GM18951 (cell line): ENCODE results near the gene ENKUR.
A peak's percentile ranks its signal among the peaks of the same experiment; 100 is the strongest.
"Not testable (repeated sequence)": the region's sequence is repeated elsewhere in the genome, so short reads cannot be mapped to it uniquely, and the experiment has no call there.

Source experiments
- POLR2A ChIP-seq: IDR thresholded peaks from 4 replicates; pipeline ENCODE4 v1.6.1; 2011; ENCODE audit warnings: mild to moderate bottlenecking; ENCODE audit not compliant: insufficient read length, insufficient read depth; ENCODE audit errors: extremely low read depth
- in situ Hi-C: fragments of 300-500 bp; cut with MboI; formaldehyde crosslinking; loops from one replicate; pipeline ENCODE4 v1.12.0; 2022; ENCODE audit warnings: low sequenced_read_pairs, mixed read lengths, inconsistent platforms; ENCODE audit not compliant: unreplicated experiment

ENKUR gene

DNA sequence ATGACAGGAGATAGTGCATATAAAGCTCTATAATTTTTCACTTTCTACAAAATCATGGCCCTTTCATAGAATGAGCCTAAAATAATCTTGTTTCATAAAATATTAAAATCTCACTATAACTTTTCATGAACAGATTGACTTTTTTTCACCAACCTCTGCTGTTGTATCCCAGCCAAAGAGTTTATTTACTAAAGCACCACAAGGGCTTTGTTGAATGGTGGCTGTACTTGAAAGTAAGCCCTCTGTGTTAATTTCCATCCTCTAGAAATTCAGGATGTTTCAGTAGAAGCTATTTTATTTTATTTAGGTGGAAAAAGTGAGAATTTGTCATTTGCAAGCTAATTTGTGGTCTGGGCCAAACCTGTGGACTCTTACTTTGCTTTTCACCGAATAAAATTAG lies 30.7 kb upstream of the ENKUR start:
- in situ Hi-C loops = no loop called here
- no peak for TF ChIP-seq POLR2A

DNA sequence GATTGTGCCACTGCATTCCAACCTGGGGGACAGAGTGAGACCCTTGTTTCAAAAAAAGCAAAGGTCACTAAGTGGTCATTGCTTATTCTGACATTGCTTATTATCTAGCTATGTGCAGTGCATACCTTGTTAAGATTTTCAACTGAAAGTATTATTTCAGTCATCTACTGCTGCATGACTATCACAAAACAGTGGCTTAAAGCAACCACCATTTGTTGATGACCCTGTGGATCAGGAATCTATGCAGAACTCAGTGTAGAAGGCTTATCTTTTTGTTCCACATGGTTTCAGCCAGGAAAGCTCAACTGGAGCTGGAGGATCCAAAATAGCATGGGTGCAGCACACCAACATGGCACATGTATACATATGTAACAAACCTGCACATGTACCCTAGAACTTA lies 23.6 kb upstream of the ENKUR start:
- in situ Hi-C loops = no loop called here
- no peak for TF ChIP-seq POLR2A

DNA sequence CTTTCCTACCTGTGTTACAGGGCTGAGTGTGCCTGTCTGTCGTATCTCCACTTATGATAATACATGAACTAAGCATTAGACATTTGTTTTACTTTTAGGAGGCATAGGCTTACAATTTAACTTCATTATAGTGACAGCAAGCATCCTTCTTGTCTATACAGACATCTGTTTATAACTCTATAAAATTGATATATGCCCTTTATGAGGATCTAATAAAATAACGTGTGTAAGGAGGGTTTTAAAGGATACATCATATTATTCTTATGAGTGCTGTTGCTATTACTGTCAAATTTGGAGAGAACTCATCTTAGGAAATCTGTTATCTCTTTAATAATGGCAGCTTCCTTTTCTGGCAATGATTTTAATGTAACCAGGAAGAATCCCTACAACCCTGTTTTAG lies 22.4 kb upstream of the ENKUR start:
- no peak for TF ChIP-seq POLR2A
- in situ Hi-C loops = no loop called here

DNA sequence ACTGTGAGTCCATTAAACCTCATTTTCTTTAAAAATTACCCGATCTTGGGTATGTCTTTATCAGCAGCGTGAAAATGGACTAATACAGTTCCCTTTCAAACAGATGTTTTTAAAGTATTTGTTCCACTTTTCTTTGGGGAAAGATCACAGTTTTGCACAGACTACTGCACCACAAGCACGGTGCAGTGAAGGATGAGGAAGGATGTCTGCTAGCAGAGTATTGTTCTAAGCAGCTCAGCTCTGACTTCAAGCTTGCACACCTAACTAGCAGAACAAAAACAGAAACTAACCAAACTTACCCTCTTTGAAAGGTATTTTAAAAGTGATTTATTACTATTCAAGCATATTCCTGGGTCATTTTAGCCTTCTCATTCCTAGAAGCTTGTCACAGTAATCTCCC lies 20.4 kb upstream of the ENKUR start:
- in situ Hi-C loops = no loop called here
- no peak for TF ChIP-seq POLR2A

GRCh38 chr10:25029519-25029918 lies 13.6 kb upstream of the ENKUR start:
- TF ChIP-seq POLR2A = no peak
- in situ Hi-C loops = no loop called here

- TF ChIP-seq POLR2A = no peak
- in situ Hi-C loops = no loop called here
Measured at GRCh38 chr10:25028711-25029110, 12.8 kb upstream of the ENKUR start.

DNA sequence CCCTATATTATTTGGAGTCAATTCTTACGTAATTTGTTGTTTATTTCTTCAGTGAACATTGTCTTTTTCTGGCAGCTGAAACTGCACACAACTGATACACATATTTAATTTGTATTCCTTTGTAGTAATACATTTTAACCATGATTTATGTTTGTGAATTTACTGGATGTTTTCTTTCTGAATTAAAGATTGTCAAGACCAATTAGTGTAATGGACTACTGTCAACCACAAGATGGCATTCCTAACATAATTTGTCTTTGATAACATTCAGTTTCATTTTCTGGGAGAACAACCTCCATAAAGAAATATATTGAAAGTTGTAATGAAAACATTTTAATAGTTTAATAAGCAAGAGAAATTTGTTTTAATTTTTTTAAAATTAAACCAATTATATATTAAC lies 10.5 kb upstream of the ENKUR start:
- in situ Hi-C loops = no loop called here
- TF ChIP-seq POLR2A = no peak

GRCh38 chr10:25024528-25024927 lies 8.6 kb upstream of the ENKUR start:
- no peak for TF ChIP-seq POLR2A
- in situ Hi-C loops = no loop called here

GRCh38 chr10:25023278-25023677 lies 7.3 kb upstream of the ENKUR start:
- in situ Hi-C loops = no loop called here
- no peak for TF ChIP-seq POLR2A

DNA sequence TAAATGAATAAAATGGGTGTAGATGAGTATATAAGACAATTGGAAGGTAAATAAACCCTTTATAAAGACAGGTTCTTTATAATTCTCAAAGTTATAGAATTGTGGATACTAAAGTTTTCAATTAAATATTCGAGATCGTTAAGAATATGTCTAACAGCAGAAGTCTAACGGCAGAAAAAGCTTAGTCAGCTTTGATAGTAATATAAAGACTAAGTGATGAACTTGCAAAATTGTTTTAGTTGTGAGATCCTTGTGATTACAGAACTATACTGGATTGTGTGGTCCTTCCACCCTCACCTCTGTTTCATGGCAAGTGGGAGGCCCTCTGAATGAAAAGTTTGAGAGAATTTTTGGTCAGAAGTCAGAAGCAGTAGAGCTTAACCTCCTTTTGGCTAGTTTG lies 2.7 kb upstream of the ENKUR start:
- TF ChIP-seq POLR2A = no peak
- in situ Hi-C loops = no loop called here

- TF ChIP-seq POLR2A = no peak
- in situ Hi-C loops = no loop called here
Measured at GRCh38 chr10:25017661-25018060, 1.7 kb upstream of the ENKUR start.

GRCh38 chr10:25017154-25017590 lies 1.2 kb upstream of the ENKUR start:
- in situ Hi-C loops = no loop called here
- TF ChIP-seq POLR2A = no peak

DNA sequence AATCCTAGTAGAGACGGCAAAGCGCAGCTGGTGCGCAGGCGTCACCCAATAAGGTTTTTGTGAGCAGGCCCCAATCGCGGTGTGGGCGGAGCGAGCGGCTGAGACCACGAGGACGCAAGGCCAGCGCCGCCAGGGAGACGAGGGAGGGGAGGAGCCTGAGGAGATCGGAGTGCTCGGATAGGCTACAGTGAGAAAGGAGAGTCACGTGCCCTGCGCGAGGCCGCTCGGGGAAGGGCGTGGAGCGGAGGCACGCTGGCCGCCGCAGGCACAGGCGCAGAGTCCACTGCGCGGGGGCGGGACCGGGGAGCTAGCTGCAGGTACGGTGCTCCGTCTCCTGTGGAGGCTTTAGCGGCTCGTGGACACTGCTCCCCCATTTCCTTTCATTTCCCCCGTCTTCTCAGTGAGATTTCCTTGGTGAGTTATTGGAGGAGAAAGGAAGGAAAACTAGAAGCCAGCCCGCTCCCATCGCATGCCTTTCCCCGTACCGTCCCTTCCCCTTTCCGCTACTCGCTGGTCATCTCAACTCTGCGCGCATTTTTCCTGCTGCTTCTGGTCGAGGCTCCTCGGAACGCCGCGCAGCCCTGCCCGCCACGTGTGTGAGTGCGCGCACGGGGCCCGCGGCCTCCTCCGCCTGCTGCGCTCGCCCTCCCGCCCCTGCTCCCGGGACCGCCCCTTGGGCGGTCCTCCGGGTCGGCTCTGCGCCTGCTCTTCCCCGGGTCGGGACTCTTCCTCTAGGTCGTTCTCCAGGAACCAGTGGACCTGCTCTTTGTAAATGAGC lies 607 bp upstream of the ENKUR start, which contains the start of gene THNSL1:
Gene THNSL1 (plus strand): TSS at position 237 of the 778 bp plus-strand sequence. CDS start 6,612 bp downstream, outside the sequence.
- peak; percentile 85 for TF ChIP-seq POLR2A
- in situ Hi-C loops = no loop called here

- no peak for TF ChIP-seq POLR2A
- in situ Hi-C loops = no loop called here
Measured at GRCh38 chr10:25014579-25014978, 1.4 kb downstream of the ENKUR start.

DNA sequence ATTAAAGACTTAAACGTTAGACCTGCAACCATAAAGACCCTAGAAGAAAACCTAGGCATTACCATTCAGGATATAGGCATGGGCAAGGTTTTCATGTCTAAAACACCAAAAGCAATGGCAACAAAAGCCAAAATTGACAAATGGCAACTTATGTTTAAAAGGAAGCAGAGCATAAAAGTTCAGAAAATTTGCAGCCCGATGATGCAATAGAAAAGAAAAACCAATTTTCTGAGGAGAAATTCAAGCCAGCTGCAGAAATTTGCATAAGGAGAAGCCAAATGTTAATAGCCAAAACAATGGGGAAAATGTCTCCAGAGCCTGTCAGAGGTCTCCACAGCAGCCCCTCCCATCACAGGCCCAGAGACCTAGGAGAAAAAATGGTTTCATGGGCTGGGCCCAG lies 4.4 kb downstream of the ENKUR start:
- in situ Hi-C loops = not testable (repeated sequence)
